ENCODE results near the gene CNKSR2. TPM values are rescaled to one million over a fixed set of nuclear protein-coding genes. Genes with fewer than 3 reads are reported as not detected.

The CNKSR2 gene
- total RNA-seq, 1 experiment from 2014 or later = 11.3 TPM

DNA sequence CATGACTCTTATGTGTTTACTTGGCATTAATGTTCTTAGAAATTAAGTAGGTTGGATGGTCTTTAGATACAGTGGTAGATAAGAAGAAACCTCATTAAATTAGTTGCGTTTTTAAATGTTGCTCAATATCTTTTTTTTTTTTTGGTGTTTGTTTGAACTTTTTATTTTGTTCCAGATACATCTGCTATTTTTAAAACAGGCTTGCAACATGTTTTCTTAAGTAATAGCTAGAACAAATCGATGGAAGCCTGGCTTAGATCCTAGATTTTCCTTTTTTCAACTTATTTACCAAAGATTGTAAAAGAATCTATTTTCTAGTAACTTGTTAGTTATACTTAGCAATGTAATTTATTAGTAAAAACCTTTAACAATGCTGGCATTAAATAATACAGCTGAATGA, 9.3 kb downstream of the CNKSR2 start (continued):
- no peak for TF ChIP-seq CBFB (CRISPR knock-in tag; IDR thresholded peaks at IDR 0.05; ENCODE audit: low read depth)
- TF ChIP-seq, protein P1, sequence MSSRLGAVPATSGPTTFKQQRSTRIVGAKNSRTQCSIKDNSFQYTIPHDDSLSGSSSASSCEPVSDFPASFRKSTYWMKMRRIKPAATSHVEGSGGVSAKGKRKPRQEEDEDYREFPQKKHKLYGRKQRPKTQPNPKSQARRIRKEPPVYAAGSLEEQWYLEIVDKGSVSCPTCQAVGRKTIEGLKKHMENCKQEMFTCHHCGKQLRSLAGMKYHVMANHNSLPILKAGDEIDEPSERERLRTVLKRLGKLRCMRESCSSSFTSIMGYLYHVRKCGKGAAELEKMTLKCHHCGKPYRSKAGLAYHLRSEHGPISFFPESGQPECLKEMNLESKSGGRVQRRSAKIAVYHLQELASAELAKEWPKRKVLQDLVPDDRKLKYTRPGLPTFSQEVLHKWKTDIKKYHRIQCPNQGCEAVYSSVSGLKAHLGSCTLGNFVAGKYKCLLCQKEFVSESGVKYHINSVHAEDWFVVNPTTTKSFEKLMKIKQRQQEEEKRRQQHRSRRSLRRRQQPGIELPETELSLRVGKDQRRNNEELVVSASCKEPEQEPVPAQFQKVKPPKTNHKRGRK (CRISPR knock-in tag; IDR thresholded peaks at IDR 0.05; ENCODE audit: borderline replicate concordance) = no peak

DNA sequence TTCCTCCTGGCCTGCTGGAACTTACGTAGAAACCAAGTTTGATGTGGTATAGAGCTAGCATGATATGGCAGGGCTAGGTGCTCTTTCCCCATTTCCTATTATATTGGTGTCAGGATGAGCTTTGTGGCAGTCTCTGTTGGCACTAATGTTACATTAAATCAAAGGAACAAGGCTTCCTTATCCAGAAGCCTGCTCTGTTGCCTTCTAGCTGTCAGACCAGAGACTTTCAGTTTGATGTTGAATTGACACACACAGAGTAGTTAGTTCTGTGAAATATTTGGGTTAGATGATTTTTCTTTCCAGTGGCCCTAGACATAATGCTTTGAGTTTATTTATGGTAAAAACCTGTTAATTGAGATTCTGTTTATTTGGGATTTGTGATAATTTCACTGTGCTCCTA, 10.0 kb downstream of the CNKSR2 start:
- Mint-ChIP-seq H3K27me3 (ENCODE audit: low read depth) (no peaks in the 10 kb centered on the region), H3K4me1 (peaks cover 28% of the 10 kb centered on the region), H3K4me3 (no peak overlapping the region), H3K36me3 (peaks cover 10% of the 10 kb centered on the region), H3K9me3 (0 out of 2 replicates have a peak, but pooled peaks cover 10% of the 10 kb centered on the region), H3K27ac (no peak overlapping the region)
- CTCF ChIA-PET = interaction anchor here (0.6 kb wide), 1 partner anchor 854 kb away, joined by 3 read pairs; no protein-coding TSS in a partner anchor
- POLR2A ChIA-PET = no interaction called here
- DNase-seq (ENCODE audit: low spot score) = no peak
- ATAC-seq = no peak
- TF ChIP-seq ZNF138 (CRISPR knock-in tag; conservative IDR thresholded peaks at IDR 0.05) (no peak), ESRRA (CRISPR knock-in tag; IDR thresholded peaks at IDR 0.05; ENCODE audit: borderline replicate concordance) (no peak), RORB (CRISPR knock-in tag; IDR thresholded peaks at IDR 0.05) (no peak), ZNF416 (CRISPR knock-in tag; IDR thresholded peaks at IDR 0.05) (no peak), CBFB (CRISPR knock-in tag; IDR thresholded peaks at IDR 0.05; ENCODE audit: low read depth) (no peak), NR2C2 (CRISPR knock-in tag; IDR thresholded peaks at IDR 0.05) (no peak), FOXK1 (CRISPR knock-in tag; IDR thresholded peaks at IDR 0.05) (no peak)
- TF ChIP-seq, protein P2, sequence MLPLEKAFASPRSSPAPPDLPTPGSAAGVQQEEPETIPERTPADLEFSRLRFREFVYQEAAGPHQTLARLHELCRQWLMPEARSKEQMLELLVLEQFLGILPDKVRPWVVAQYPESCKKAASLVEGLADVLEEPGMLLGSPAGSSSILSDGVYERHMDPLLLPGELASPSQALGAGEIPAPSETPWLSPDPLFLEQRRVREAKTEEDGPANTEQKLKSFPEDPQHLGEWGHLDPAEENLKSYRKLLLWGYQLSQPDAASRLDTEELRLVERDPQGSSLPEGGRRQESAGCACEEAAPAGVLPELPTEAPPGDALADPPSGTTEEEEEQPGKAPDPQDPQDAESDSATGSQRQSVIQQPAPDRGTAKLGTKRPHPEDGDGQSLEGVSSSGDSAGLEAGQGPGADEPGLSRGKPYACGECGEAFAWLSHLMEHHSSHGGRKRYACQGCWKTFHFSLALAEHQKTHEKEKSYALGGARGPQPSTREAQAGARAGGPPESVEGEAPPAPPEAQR (CRISPR knock-in tag; IDR thresholded peaks at IDR 0.05) = no peak
- TF ChIP-seq, protein P3, sequence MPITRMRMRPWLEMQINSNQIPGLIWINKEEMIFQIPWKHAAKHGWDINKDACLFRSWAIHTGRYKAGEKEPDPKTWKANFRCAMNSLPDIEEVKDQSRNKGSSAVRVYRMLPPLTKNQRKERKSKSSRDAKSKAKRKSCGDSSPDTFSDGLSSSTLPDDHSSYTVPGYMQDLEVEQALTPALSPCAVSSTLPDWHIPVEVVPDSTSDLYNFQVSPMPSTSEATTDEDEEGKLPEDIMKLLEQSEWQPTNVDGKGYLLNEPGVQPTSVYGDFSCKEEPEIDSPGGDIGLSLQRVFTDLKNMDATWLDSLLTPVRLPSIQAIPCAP (CRISPR knock-in tag; IDR thresholded peaks at IDR 0.05) = no peak

DNA sequence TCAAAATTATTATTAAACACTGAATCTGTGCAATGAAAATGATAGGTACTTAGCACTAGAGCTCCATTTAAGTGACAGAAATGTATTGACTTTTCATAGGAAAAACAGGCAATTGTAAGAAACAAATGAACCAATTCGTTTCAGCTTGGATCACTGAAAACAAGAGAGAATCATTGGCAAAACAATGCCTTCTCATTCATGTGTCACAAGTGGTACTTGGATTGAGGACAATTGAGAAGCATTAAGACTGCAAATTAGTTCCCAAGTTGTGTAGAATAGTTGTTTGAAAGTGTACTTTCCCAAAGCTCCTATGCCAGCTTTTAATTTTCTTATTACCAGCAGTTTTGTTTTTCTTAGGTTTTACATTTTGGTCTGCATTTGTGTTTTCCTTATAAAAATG, 20.6 kb downstream of the CNKSR2 start:
- no peaks in the 10 kb centered on the region; the same call in 1 of the 2 replicates for H3K27me3 Mint-ChIP-seq (ENCODE audit: low read depth)
- no peak overlapping the region for H3K27ac Mint-ChIP-seq
- peaks cover 29% of the 10 kb centered on the region for H3K9me3 Mint-ChIP-seq
- CTCF ChIA-PET = no interaction called here
- POLR2A ChIA-PET = no interaction called here
- H3K4me1 Mint-ChIP-seq = peaks cover 31% of the 10 kb centered on the region
- ATAC-seq (no peak), DNase-seq (ENCODE audit: low spot score) (no peak)
- H3K4me3 Mint-ChIP-seq = no peak overlapping the region
- H3K36me3 Mint-ChIP-seq = peaks cover 30% of the 10 kb centered on the region
- TF ChIP-seq GRHL2 (CRISPR knock-in tag; IDR thresholded peaks at IDR 0.05; ENCODE audit: insufficient replicate concordance, severe bottlenecking) (no peak), CREM (CRISPR knock-in tag; IDR thresholded peaks at IDR 0.05) (no peak), JUN (CRISPR knock-in tag; IDR thresholded peaks at IDR 0.05) (no peak), ZNF232 (CRISPR knock-in tag; IDR thresholded peaks at IDR 0.05) (no peak), ZNF263 (CRISPR knock-in tag; IDR thresholded peaks at IDR 0.05; ENCODE audit: low read depth) (no peak), ZNF121 (CRISPR knock-in tag; IDR thresholded peaks at IDR 0.05) (no peak), SMAD3 (CRISPR knock-in tag; IDR thresholded peaks at IDR 0.05; ENCODE audit: borderline replicate concordance) (no peak), ZNF671 (CRISPR knock-in tag; IDR thresholded peaks at IDR 0.05) (no peak), RELA (CRISPR knock-in tag; IDR thresholded peaks at IDR 0.05; ENCODE audit: borderline replicate concordance) (no peak)
- TF ChIP-seq, protein P4, sequence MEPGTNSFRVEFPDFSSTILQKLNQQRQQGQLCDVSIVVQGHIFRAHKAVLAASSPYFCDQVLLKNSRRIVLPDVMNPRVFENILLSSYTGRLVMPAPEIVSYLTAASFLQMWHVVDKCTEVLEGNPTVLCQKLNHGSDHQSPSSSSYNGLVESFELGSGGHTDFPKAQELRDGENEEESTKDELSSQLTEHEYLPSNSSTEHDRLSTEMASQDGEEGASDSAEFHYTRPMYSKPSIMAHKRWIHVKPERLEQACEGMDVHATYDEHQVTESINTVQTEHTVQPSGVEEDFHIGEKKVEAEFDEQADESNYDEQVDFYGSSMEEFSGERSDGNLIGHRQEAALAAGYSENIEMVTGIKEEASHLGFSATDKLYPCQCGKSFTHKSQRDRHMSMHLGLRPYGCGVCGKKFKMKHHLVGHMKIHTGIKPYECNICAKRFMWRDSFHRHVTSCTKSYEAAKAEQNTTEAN (CRISPR knock-in tag; IDR thresholded peaks at IDR 0.05) = no peak
- TF ChIP-seq, protein P5, sequence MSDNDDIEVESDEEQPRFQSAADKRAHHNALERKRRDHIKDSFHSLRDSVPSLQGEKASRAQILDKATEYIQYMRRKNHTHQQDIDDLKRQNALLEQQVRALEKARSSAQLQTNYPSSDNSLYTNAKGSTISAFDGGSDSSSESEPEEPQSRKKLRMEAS (CRISPR knock-in tag; IDR thresholded peaks at IDR 0.05) = no peak
- TF ChIP-seq, protein P6, sequence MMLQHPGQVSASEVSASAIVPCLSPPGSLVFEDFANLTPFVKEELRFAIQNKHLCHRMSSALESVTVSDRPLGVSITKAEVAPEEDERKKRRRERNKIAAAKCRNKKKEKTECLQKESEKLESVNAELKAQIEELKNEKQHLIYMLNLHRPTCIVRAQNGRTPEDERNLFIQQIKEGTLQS (CRISPR knock-in tag; conservative IDR thresholded peaks at IDR 0.05) = no peak
- TF ChIP-seq, protein P7, sequence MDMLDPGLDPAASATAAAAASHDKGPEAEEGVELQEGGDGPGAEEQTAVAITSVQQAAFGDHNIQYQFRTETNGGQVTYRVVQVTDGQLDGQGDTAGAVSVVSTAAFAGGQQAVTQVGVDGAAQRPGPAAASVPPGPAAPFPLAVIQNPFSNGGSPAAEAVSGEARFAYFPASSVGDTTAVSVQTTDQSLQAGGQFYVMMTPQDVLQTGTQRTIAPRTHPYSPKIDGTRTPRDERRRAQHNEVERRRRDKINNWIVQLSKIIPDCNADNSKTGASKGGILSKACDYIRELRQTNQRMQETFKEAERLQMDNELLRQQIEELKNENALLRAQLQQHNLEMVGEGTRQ (CRISPR knock-in tag; IDR thresholded peaks at IDR 0.05) = no peak
- TF ChIP-seq, protein P8, sequence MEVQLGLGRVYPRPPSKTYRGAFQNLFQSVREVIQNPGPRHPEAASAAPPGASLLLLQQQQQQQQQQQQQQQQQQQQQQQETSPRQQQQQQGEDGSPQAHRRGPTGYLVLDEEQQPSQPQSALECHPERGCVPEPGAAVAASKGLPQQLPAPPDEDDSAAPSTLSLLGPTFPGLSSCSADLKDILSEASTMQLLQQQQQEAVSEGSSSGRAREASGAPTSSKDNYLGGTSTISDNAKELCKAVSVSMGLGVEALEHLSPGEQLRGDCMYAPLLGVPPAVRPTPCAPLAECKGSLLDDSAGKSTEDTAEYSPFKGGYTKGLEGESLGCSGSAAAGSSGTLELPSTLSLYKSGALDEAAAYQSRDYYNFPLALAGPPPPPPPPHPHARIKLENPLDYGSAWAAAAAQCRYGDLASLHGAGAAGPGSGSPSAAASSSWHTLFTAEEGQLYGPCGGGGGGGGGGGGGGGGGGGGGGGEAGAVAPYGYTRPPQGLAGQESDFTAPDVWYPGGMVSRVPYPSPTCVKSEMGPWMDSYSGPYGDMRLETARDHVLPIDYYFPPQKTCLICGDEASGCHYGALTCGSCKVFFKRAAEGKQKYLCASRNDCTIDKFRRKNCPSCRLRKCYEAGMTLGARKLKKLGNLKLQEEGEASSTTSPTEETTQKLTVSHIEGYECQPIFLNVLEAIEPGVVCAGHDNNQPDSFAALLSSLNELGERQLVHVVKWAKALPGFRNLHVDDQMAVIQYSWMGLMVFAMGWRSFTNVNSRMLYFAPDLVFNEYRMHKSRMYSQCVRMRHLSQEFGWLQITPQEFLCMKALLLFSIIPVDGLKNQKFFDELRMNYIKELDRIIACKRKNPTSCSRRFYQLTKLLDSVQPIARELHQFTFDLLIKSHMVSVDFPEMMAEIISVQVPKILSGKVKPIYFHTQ (CRISPR knock-in tag; IDR thresholded peaks at IDR 0.05) = no peak

All from WTC11 (cell line).